Left forelimb (tissue), 1 donor: Measurements from ENCODE around the gene CLTCL1.
"Not testable (repeated sequence)": the region's sequence is repeated elsewhere in the genome, so short reads cannot be mapped to it uniquely, and the experiment has no call there.

Source experiments
- DNase-seq: peaks from one replicate; pipeline ENCODE4 v3.0.0-alpha.2; 2018; ENCODE audit warnings: low spot score

Gene CLTCL1

GRCh38 chr22:19216579-19216978, 74.9 kb downstream of the CLTCL1 start:
- no peak for DNase-seq

- DNase-seq, result no peak
These were observed 76.2 kb downstream of the CLTCL1 start for GRCh38 chr22:19215360-19215759.

GRCh38 chr22:19214078-19214473, 77.4 kb downstream of the CLTCL1 start:
- no peak for DNase-seq

- no peak for DNase-seq
These were observed 78.0 kb downstream of the CLTCL1 start for GRCh38 chr22:19213442-19214077.

- no peak for DNase-seq
These were observed 78.5 kb downstream of the CLTCL1 start for GRCh38 chr22:19213001-19213400.

- DNase-seq, result no peak
These were observed 79.1 kb downstream of the CLTCL1 start for GRCh38 chr22:19212302-19212870.

- no peak for DNase-seq
These were observed 81.3 kb downstream of the CLTCL1 start for GRCh38 chr22:19210188-19210587.

- no peak for DNase-seq
These were observed 83.2 kb downstream of the CLTCL1 start for GRCh38 chr22:19208287-19208847.

- no peak for DNase-seq
These were observed 83.6 kb downstream of the CLTCL1 start for GRCh38 chr22:19207884-19208283.

GRCh38 chr22:19207401-19207808, 84.1 kb downstream of the CLTCL1 start:
- DNase-seq, result no peak

GRCh38 chr22:19206287-19206686, 85.2 kb downstream of the CLTCL1 start:
- no peak for DNase-seq

GRCh38 chr22:19204640-19205039, 86.9 kb downstream of the CLTCL1 start:
- no peak for DNase-seq

GRCh38 chr22:19203834-19204233, 87.7 kb downstream of the CLTCL1 start:
- peak; percentile 55 for DNase-seq

GRCh38 chr22:19202799-19203186, 88.7 kb downstream of the CLTCL1 start:
- not testable (repeated sequence) for DNase-seq

GRCh38 chr22:19201869-19202798, 89.4 kb downstream of the CLTCL1 start:
- DNase-seq, result peak; percentile 84

GRCh38 chr22:19201130-19201868, 90.2 kb downstream of the CLTCL1 start:
- peak; percentile 53 for DNase-seq

GRCh38 chr22:19199479-19199878, 92.0 kb downstream of the CLTCL1 start:
- peak; percentile 40 for DNase-seq

- DNase-seq, result peak; percentile 26
These were observed 93.3 kb downstream of the CLTCL1 start for GRCh38 chr22:19197997-19198865.

GRCh38 chr22:19196841-19197612, 94.5 kb downstream of the CLTCL1 start:
- DNase-seq, result peak; percentile 51
